ENCODE results near the gene IL21R.
"Not testable (repeated sequence)": the region's sequence is repeated elsewhere in the genome, so short reads cannot be mapped to it uniquely, and the experiment has no call there.

Gene IL21R

DNA sequence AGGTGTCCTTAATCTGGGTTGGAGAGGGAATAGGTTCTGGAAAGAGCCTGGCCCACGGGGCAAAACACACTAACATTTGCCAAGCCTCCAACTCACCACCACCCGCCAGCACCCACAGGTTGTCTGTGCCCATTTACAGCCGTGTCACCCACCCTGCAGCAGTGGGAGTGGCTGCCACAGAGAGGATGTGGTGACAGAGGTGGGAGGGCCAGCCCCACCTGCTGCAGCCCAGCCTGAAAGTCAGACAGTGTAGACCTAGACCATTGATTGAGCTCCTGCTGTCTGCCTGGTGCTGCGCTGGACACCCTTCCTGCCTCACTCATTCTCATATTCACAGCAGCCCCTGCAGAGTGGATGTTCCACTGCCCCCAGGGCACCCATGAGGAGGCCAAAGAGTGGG, 44.7 kb downstream of the IL21R start:
- DNase-seq = no peak

DNA sequence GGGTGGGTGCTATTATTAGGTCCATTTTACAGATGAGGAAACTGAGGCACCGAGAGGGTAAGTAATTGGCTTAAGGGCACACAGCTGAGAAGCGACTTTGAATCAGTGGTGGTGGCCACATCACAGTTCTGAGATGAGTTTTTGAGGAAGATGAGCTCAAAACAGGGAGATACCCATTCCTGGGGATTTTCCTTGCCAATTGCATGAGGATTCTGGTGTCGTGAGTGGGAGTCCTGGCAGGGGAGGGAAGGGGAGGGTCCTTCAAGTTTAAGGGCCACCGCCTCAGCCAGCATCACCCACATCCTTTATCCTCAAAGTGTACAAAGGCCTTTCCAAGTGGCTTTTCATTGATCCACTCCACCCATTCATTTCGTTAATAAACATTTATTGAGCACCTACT, 45.3 kb downstream of the IL21R start:
- DNase-seq = no peak

GRCh38 chr16:27448532-27449433, 46.8 kb downstream of the IL21R start:
- no peak for DNase-seq

DNA sequence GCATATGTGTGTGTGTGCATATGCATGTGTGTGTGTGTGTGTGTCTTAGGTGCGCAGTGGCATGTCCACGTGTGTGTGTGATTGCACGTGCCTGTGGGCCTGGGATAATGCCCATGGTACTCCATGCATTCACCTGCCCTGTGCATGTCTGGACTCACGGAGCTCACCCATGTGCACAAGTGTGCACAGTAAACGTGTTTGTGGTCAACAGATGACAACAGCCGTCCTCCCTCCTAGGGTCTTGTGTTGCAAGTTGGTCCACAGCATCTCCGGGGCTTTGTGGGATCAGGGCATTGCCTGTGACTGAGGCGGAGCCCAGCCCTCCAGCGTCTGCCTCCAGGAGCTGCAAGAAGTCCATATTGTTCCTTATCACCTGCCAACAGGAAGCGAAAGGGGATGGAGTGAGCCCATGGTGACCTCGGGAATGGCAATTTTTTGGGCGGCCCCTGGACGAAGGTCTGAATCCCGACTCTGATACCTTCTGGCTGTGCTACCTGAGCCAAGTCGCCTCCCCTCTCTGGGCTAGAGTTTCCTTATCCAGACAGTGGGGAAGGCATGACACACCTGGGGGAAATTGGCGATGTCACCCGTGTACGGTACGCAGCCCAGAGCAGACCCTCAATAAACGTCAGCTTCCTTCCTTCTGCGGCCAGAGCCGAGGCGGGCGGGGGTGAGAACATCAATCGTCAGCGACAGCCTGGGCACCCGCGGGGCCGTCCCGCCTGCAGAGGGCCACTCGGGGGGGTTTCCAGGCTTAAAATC, 47.6 kb downstream of the IL21R start:
- DNase-seq = no peak

- no peak for DNase-seq
These were observed 48.2 kb downstream of the IL21R start for GRCh38 chr16:27450196-27450549.

DNA sequence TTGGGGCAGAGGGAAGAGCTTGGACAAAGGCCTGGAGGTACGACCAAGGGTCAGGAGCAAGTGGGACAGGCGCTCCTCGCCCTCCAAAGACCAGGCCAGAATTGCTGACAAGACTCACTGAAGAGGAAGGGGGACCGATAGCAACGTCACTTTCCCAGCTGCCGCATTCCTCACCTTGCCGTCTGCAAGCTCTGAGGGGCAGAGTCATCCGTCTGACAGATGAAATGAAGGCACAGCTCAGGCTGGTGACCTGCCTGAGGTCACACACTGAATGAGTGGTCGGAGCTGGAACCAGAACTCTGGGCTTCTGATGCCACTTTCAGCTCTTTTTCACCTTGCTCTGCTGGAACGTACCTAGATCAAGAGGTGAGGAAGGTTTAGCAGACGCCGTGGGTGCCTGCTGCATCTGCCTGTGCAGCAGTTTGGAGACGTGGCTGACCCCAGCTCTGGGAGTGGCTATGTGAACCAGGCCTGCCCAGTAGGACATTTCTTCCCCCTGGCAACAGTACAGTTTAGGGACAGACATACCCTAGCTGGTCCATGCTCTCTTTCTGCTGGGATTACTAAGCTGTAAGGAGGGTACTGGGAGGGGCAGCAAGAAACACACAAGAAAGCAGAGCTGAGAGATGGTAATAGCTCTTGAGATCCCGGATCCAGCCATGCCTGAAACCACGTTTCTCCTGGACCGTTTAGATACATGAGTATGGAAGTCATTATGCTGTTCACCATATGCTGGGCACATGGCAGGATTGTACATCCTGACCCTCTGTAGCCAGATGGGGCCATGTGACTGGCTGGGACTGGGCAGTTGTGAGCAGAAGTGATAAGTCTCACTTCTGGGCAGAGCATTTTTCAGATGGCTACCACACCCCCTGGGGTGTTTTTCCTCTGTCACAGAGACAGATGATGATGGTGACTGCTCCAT, 50.9 kb downstream of the IL21R start:
- DNase-seq = no peak

GRCh38 chr16:27453494-27453825, 51.5 kb downstream of the IL21R start:
- DNase-seq = no peak

DNA sequence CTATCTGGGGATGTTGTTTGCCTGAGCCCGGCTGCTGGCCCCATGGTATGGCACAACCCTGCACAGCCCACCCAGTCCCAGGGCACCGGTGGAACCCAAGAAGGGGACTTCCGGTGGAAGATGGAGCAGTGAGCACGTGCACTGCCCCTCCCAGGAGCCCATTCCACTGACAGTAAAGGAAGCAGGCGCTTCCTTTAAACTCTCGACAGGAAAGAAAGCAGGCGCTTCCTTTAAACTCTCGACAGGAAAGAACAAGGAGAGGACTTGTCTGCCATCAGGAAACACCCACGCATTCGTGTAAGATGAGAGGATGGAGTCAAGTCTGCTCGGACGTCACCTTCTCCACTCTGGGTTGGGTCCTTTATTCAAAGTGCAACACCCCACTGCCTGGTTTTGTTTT, 53.7 kb downstream of the IL21R start:
- no peak for DNase-seq

DNA sequence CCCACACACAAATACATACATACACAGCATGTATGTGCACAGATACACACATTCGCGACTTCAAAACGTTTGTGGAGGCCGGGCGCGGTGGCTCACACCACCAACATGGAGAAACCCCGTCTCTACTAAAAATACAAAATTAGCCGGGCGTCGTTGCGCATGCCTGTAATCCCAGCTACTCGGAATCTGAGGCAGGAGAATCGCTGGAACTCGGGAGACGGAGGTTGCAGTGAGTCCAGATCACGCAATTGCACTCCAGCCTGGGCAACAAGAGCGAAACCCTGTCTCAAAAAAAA, 55.6 kb downstream of the IL21R start:
- not testable (repeated sequence) for DNase-seq

DNA sequence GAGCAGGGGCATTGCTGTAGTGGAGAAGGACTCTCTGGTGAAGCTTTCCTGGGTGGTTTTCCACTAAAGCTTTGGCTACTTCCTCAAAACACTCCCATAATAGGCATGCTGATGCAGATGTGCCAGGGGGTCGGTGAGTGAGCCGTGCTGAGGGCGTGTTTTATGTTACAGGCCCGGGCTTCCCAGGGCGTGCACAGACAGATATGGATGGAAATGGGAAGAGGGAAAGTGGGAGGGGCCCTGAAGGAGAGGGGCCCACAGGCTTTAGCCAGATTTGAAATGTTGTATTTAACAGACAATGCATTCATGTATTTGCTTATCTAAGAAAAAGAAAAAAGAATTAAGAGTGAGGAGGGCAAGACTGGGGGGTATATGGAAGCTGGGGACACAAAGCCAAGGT, 56.3 kb downstream of the IL21R start:
- no peak for DNase-seq

- no peak for DNase-seq
These were observed 57.2 kb downstream of the IL21R start for GRCh38 chr16:27458987-27459688.

DNA sequence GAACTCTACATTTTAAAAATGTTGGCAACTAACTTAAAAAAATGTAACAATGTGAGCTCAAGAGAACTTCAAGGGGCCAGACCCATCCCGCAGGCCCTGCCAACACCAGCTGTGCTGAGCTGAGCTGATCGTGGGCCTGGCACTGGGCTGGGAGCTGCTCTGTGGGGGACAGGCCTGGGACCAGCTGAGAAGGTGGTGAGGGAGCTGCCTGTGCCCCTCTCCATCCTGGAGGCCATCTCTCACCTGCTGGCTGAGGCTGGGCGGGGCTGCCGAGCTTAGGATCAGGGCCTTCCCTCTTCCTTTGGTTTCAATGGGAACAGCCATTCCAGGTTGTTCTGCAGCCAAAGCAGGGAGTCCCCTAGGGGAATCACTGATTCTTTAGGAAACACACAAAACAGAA, 58.2 kb downstream of the IL21R start:
- no peak for DNase-seq

- no peak for DNase-seq
These were observed 58.9 kb downstream of the IL21R start for GRCh38 chr16:27460663-27461482.

- no peak for DNase-seq
These were observed 59.7 kb downstream of the IL21R start for GRCh38 chr16:27461483-27462171.

- DNase-seq = no peak
These were observed 60.3 kb downstream of the IL21R start for GRCh38 chr16:27462200-27462845.

GRCh38 chr16:27462846-27463682, 61.1 kb downstream of the IL21R start:
- no peak for DNase-seq

GRCh38 chr16:27463741-27464591, 62.0 kb downstream of the IL21R start:
- DNase-seq = no peak

GRCh38 chr16:27464626-27465482, 62.9 kb downstream of the IL21R start:
- DNase-seq = no peak

Measured in GOT3 (cell line).